ENCODE data around the gene HTRA3.

GRCh38 chr4:8335848-8336247 is 66.3 kb downstream of the HTRA3 start:
- TF ChIP-seq PRDM10 (tag by site-specific recombination; IDR thresholded peaks at IDR 0.05) (no peak), CTCF (tag by site-specific recombination; IDR thresholded peaks at IDR 0.05) (no peak)

Data from HEK293 (cell line).